SU-DHL-6 (cell line): ENCODE results near the gene ZSCAN31.

Source experiments
- H2AFZ ChIP-seq: fragments of 200-600 bp; sonication (generic); 2 replicates; pipeline ENCODE4 v1.6.1; 2014; ENCODE audit warnings: low read depth, mild to moderate bottlenecking, moderate library complexity, mixed read lengths, antibody characterized with exemption, low read length; ENCODE audit not compliant: severe bottlenecking
- H3F3A ChIP-seq: fragments of 200-600 bp; shearing (Covaris generic); 2 replicates; pipeline ENCODE4 v1.6.0; 2016; ENCODE audit warnings: antibody characterized with exemption, mild to moderate bottlenecking; ENCODE audit not compliant: insufficient read depth
- H3K27ac ChIP-seq: fragments of 200-600 bp; sonication (generic); 2 replicates; pipeline ENCODE4 v1.5.1; 2016; ENCODE audit warnings: low read depth, mild to moderate bottlenecking, low read length, moderate library complexity, mixed read lengths
- H3K27me3 ChIP-seq: fragments of 200-600 bp; sonication (generic), shearing (Covaris generic); 2 replicates; pipeline ENCODE4 v1.6.0; 2014; ENCODE audit warnings: mild to moderate bottlenecking, low read length
- H3K36me3 ChIP-seq: fragments of 200-600 bp; sonication (generic); 2 replicates; pipeline ENCODE4 v1.6.1; 2014; ENCODE audit warnings: mild to moderate bottlenecking, low read length, mixed read lengths
- H3K4me2 ChIP-seq: fragments of 300-600, 200-600 bp; shearing (Covaris generic), sonication (generic); 2 replicates; pipeline ENCODE4 v1.6.0; 2014; ENCODE audit warnings: low read length, low read depth, mild to moderate bottlenecking; ENCODE audit not compliant: poor library complexity, severe bottlenecking
- H3K4me3 ChIP-seq: fragments of 200-600 bp; sonication (generic); 2 replicates; pipeline ENCODE4 v1.5.1; 2014; ENCODE audit warnings: antibody characterized with exemption, low read length, mild to moderate bottlenecking, mixed read lengths; ENCODE audit not compliant: insufficient read depth, poor library complexity, severe bottlenecking
- H3K79me2 ChIP-seq: fragments of 200-600 bp; sonication (generic); 2 replicates; pipeline ENCODE4 v1.6.1; 2014; ENCODE audit warnings: mild to moderate bottlenecking, low read length, moderate library complexity; ENCODE audit not compliant: insufficient read depth
- H3K9ac ChIP-seq: fragments of 200-600 bp; sonication (generic); 2 replicates; pipeline ENCODE4 v1.7.0; 2014; ENCODE audit warnings: mild to moderate bottlenecking, low read length
- H3K9me2 ChIP-seq: fragments of 200-600 bp; sonication (generic); replicated peaks from 2 replicates; pipeline ENCODE4 v1.6.1; 2014; ENCODE audit warnings: low read length; ENCODE audit not compliant: insufficient read depth
- H3K9me3 ChIP-seq: fragments of 200-600 bp; sonication (generic); 2 replicates; pipeline ENCODE4 v1.6.1; 2014; ENCODE audit warnings: low read length, mixed read lengths; ENCODE audit not compliant: insufficient read depth
- H4K20me1 ChIP-seq: fragments of 200-600 bp; sonication (generic); 2 replicates; pipeline ENCODE4 v1.6.1; 2014; ENCODE audit warnings: low read depth, mild to moderate bottlenecking, antibody characterized with exemption, low read length, moderate library complexity, mixed read lengths
- EZH2phosphoT487 ChIP-seq: fragments of 200-600 bp; sonication (generic), shearing (Covaris generic); conservative IDR thresholded peaks from 2 replicates; pipeline ENCODE4 v1.6.1; 2018; ENCODE audit warnings: mild to moderate bottlenecking, antibody characterized with exemption, low read length, moderate library complexity, mixed read lengths
- TF ChIP-seq, protein P1 (sequence below): fragments of 200-600 bp; sonication (generic); IDR thresholded peaks from one replicate; pipeline ENCODE4 v1.5.1; 2017; ENCODE audit warnings: antibody characterized with exemption, mild to moderate bottlenecking, low read length, moderate library complexity; ENCODE audit not compliant: insufficient read depth, poor library complexity, severe bottlenecking

Gene ZSCAN31

GRCh38 chr6:28345201-28345600 lies 9.3 kb upstream of the ZSCAN31 start:
- no peak overlapping the region for H3K4me3 ChIP-seq
- no peaks in the 10 kb centered on the region for H4K20me1 ChIP-seq
- no peaks in the 10 kb centered on the region for H3K9me2 ChIP-seq
- peaks cover 10% of the 10 kb centered on the region; the same call in 1 of the 2 replicates for H3K9me3 ChIP-seq
- H3K9ac ChIP-seq = no peak overlapping the region
- H2AFZ ChIP-seq = no peak overlapping the region
- peaks cover 3% of the 10 kb centered on the region; the same call in 1 of the 2 replicates for H3F3A ChIP-seq
- TF ChIP-seq EZH2phosphoT487 = no peak
- TF ChIP-seq, protein P1, sequence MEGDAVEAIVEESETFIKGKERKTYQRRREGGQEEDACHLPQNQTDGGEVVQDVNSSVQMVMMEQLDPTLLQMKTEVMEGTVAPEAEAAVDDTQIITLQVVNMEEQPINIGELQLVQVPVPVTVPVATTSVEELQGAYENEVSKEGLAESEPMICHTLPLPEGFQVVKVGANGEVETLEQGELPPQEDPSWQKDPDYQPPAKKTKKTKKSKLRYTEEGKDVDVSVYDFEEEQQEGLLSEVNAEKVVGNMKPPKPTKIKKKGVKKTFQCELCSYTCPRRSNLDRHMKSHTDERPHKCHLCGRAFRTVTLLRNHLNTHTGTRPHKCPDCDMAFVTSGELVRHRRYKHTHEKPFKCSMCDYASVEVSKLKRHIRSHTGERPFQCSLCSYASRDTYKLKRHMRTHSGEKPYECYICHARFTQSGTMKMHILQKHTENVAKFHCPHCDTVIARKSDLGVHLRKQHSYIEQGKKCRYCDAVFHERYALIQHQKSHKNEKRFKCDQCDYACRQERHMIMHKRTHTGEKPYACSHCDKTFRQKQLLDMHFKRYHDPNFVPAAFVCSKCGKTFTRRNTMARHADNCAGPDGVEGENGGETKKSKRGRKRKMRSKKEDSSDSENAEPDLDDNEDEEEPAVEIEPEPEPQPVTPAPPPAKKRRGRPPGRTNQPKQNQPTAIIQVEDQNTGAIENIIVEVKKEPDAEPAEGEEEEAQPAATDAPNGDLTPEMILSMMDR = no peak
- no peaks in the 10 kb centered on the region for H3K27me3 ChIP-seq
- H3K79me2 ChIP-seq = peaks cover 3% of the 10 kb centered on the region; the same call in 1 of the 2 replicates
- H3K36me3 ChIP-seq = peaks cover 5% of the 10 kb centered on the region
- no peak overlapping the region for H3K4me2 ChIP-seq
- H3K27ac ChIP-seq = no peak overlapping the region

GRCh38 chr6:28343898-28344677 lies 8.1 kb upstream of the ZSCAN31 start:
- Histone ChIP-seq H3K4me3 (no peak overlapping the region), H3K4me2 (no peak overlapping the region), H3K9me3 (peaks cover 14% of the 10 kb centered on the region; the same call in 1 of the 2 replicates), H3K27ac (no peak overlapping the region), H3K9ac (no peak overlapping the region), H3K36me3 (peaks cover 5% of the 10 kb centered on the region), H3K27me3 (no peaks in the 10 kb centered on the region), H3K79me2 (no peaks in the 10 kb centered on the region), H3F3A (peaks cover 3% of the 10 kb centered on the region; the same call in 1 of the 2 replicates), H2AFZ (no peak overlapping the region), H3K9me2 (no peaks in the 10 kb centered on the region), H4K20me1 (no peaks in the 10 kb centered on the region)
- TF ChIP-seq, protein P1 = no peak
- no peak for TF ChIP-seq EZH2phosphoT487

DNA sequence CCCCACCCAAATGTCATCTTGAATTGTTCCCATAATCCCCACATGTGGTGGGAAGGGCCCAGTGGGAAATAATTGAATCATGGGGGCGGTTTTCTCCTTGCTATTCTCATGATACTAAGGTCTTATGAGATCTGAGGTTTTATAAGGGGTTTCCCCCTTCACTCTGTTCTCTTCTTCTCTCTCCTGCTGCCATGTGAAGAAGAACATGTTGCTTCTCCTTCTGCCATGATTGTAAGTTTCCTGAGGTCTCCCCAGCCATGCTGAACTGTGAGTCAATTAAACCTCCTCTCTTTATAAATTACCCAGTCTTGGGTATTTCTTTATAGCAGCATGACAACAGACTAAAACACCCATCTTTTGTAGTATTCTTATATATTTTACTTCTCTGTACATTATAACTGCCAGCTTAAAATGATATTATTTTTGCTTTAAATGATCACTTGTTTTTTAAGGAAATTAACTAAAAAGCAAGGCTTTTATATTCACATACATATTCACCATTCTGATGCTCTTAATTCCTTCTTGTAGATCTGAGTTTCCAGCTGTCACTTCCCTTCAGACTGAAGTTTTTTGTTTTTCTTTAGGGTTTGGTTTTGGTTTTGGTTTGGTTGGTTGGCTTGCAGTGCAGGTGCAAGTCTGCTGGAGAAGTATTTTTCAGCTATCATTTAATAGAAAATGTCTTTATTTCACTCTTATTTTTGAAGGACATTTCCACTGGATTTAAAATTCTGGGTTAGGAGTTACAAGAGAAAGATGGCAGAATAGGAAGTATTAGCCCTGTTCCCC lies 4.6 kb upstream of the ZSCAN31 start:
- Histone ChIP-seq H3F3A (0 out of 2 replicates have a peak, but pooled peaks cover under 1% of the 10 kb centered on the region), H4K20me1 (no peaks in the 10 kb centered on the region), H3K36me3 (peaks cover 5% of the 10 kb centered on the region), H3K9me3 (peaks cover 14% of the 10 kb centered on the region; the same call in 1 of the 2 replicates), H3K27me3 (no peaks in the 10 kb centered on the region), H3K79me2 (no peaks in the 10 kb centered on the region), H3K27ac (no peak overlapping the region), H3K9me2 (no peaks in the 10 kb centered on the region), H3K9ac (no peak overlapping the region), H2AFZ (no peak overlapping the region), H3K4me3 (no peak overlapping the region), H3K4me2 (no peak overlapping the region)
- no peak for TF ChIP-seq EZH2phosphoT487
- TF ChIP-seq, protein P1 = no peak
